Suprapubic skin (tissue), 4 donors: ENCODE data around the gene PRPS1L1. TPM values are rescaled to one million over a fixed set of nuclear protein-coding genes. Genes with fewer than 3 reads are reported as not detected.

Experiments used
- DNase-seq, 2 donors: peaks; one replicate each; pipeline ENCODE4 v3.0.0-alpha.2; 2019; ENCODE audit warnings: low spot score in 2 of 2
- H3K27ac ChIP-seq: fragments of 200-600 bp; sonication (generic); one replicate; pipeline ENCODE4 v1.5.1; 2019
- H3K27me3 ChIP-seq: fragments of 200-600 bp; sonication (generic); one replicate; pipeline ENCODE4 v1.5.1; 2019
- H3K36me3 ChIP-seq: fragments of 200-600 bp; sonication (generic); one replicate; pipeline ENCODE4 v1.5.1; 2019
- H3K4me1 ChIP-seq: fragments of 200-600 bp; sonication (generic); one replicate; pipeline ENCODE4 v1.5.1; 2019
- H3K4me3 ChIP-seq: fragments of 200-600 bp; sonication (generic); one replicate; pipeline ENCODE4 v1.5.1; 2019; ENCODE audit warnings: mild to moderate bottlenecking
- H3K9me3 ChIP-seq: fragments of 200-600 bp; sonication (generic); one replicate; pipeline ENCODE4 v1.5.1; 2019
- CTCF ChIP-seq, 2 donors: fragments of 200-600 bp in 1 of 2; fragments of 450-650 bp in 1 of 2; sonication (generic) in 1 of 2; IDR thresholded peaks; one replicate each; pipeline ENCODE4 v1.5.1; 2016 to 2019; ENCODE audit warnings: antibody characterized with exemption in 2 of 2, mild to moderate bottlenecking in 1 of 2, moderate library complexity in 1 of 2
- EP300 ChIP-seq: sonication (generic); formaldehyde crosslinking; IDR thresholded peaks from one replicate; pipeline ENCODE4 v1.6.1; 2017; ENCODE audit warnings: antibody characterized with exemption
- POLR2A ChIP-seq, 2 donors: fragments of 450-650 bp; IDR thresholded peaks; one replicate each; pipeline ENCODE4 v1.6.1; 2017; ENCODE audit warnings: antibody characterized with exemption in 2 of 2, mild to moderate bottlenecking in 2 of 2, moderate library complexity in 2 of 2
- POLR2AphosphoS5 ChIP-seq, 3 donors: sonication (generic); formaldehyde crosslinking; IDR thresholded peaks; one replicate each; pipeline ENCODE4 v1.6.1; 2017; ENCODE audit warnings: antibody characterized with exemption in 3 of 3
- WGBS: methylation state at CpG from one replicate; pipeline ENCODE4 v1.1.5; 2018; 5-methylcytosine and 5-hydroxymethylcytosine counted together
- total RNA-seq, 4 donors: library from RNA; depleted of rRNA; stranded (reverse); fragments of >200 nt; gene quantifications; one replicate each; pipeline ENCODE4 v1.1.0, GENCODE V29; 2016

The PRPS1L1 gene
- total RNA-seq, 4 donors from 2014 or later, result 0.89 TPM; not detected in 3

GRCh38 chr7:18063149-18063901 is 35.7 kb upstream of the PRPS1L1 start:
- TF ChIP-seq CTCF (IDR thresholded peaks at IDR 0.05) (no peak), POLR2A (IDR thresholded peaks at IDR 0.05) (no peak), EP300 (no peak), POLR2AphosphoS5 (IDR thresholded peaks at IDR 0.05) (no peak)
- no peak overlapping the region for H3K4me3 ChIP-seq

DNA sequence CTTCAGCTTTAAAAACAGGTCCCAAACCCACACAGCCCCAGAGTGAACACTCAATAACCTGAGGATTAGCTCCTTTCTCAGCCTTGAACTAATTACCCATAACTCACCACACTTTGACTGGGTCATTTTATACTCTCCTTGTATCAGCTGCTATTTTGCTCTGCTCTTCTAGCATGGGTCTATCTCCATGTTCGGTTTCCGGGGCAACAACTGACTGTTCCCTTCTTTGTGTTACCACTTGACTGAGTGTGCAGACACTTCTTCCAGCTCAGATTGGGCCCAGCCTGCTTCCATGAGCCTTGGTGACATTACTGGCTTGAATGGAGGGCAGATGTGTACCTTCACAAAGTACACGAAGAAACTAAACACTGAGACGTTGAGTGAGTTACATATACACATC is 31.5 kb upstream of the PRPS1L1 start:
- DNase-seq, result no peak
- Histone ChIP-seq H3K9me3 (no peaks in the 10 kb centered on the region), H3K27me3 (no peaks in the 10 kb centered on the region), H3K4me3 (no peak overlapping the region), H3K27ac (no peak overlapping the region), H3K36me3 (no peaks in the 10 kb centered on the region), H3K4me1 (no peaks in the 10 kb centered on the region)
- TF ChIP-seq EP300 (no peak), POLR2AphosphoS5 (IDR thresholded peaks at IDR 0.05) (no peak), CTCF (IDR thresholded peaks at IDR 0.05) (no peak)
- 83% methylated on average over 4 of the region's 4 CpGs for WGBS

More at GRCh38 chr7:18063149-18063901, 35.7 kb upstream of the PRPS1L1 start:
- Histone ChIP-seq H3K36me3 (no peaks in the 10 kb centered on the region), H3K27ac (no peak overlapping the region), H3K9me3 (no peaks in the 10 kb centered on the region), H3K4me1 (no peaks in the 10 kb centered on the region), H3K27me3 (no peaks in the 10 kb centered on the region)
- WGBS, result 76% methylated on average over 5 of the region's 5 CpGs
- DNase-seq, result no peak

DNA sequence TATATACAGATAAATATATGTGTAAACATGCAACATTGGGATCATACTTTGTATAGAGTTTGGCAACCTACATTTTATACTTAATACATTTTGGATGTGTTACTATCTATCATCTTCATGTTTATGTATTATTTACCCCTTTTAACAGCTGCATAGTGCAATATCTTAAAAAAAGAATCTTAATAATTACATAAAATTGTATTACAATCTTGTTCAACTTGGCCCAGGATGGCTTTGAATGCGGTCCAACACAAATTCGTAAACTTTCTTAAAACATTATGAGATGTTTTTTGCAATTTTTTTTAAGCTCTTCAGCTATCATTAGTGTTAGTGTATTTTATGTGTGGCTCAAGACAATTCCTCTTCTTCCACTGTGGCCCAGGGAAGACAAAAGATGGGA is 26.3 kb upstream of the PRPS1L1 start:
- Histone ChIP-seq H3K4me1 (no peaks in the 10 kb centered on the region), H3K4me3 (no peak overlapping the region), H3K27ac (no peak overlapping the region), H3K9me3 (no peaks in the 10 kb centered on the region), H3K27me3 (no peaks in the 10 kb centered on the region), H3K36me3 (no peaks in the 10 kb centered on the region)
- 75% methylated on average over 2 of the region's 2 CpGs for WGBS
- no peak for TF ChIP-seq POLR2A (IDR thresholded peaks at IDR 0.05)
- no peak for TF ChIP-seq CTCF (IDR thresholded peaks at IDR 0.05)
- no peak for TF ChIP-seq EP300
- no peak for TF ChIP-seq POLR2AphosphoS5 (IDR thresholded peaks at IDR 0.05)
- DNase-seq, result no peak

- WGBS, result 33% methylated on average over 2 of the region's 2 CpGs
- Histone ChIP-seq H3K9me3 (no peaks in the 10 kb centered on the region), H3K4me3 (no peak overlapping the region), H3K27me3 (no peaks in the 10 kb centered on the region), H3K27ac (no peak overlapping the region), H3K36me3 (no peaks in the 10 kb centered on the region), H3K4me1 (no peaks in the 10 kb centered on the region)
- TF ChIP-seq CTCF (IDR thresholded peaks at IDR 0.05) (no peak), POLR2AphosphoS5 (IDR thresholded peaks at IDR 0.05) (no peak), POLR2A (IDR thresholded peaks at IDR 0.05) (no peak), EP300 (no peak)
- no peak for DNase-seq
Observed at GRCh38 chr7:18053177-18053928, 25.7 kb upstream of the PRPS1L1 start.

GRCh38 chr7:18049262-18049661 is 21.6 kb upstream of the PRPS1L1 start:
- DNase-seq, result no peak
- Histone ChIP-seq H3K27me3 (no peaks in the 10 kb centered on the region), H3K36me3 (no peaks in the 10 kb centered on the region), H3K4me3 (no peak overlapping the region), H3K4me1 (no peaks in the 10 kb centered on the region), H3K9me3 (no peaks in the 10 kb centered on the region), H3K27ac (no peak overlapping the region)
- TF ChIP-seq EP300 (no peak), CTCF (IDR thresholded peaks at IDR 0.05) (no peak), POLR2A (IDR thresholded peaks at IDR 0.05) (no peak), POLR2AphosphoS5 (IDR thresholded peaks at IDR 0.05) (no peak)
- 78% methylated on average over 4 of the region's 4 CpGs for WGBS
